Subcutaneous abdominal adipose tissue (tissue), 5 donors: ENCODE data around the gene WDR70.
"Not testable (repeated sequence)": the region's sequence is repeated elsewhere in the genome, so short reads cannot be mapped to it uniquely, and the experiment has no call there.

ENCODE experiments used
- H3K27ac ChIP-seq: one replicate; pipeline ENCODE4 v1.7.0; 2013; ENCODE audit warnings: low read depth, mild to moderate bottlenecking, inconsistent platforms, low read length, moderate library complexity
- H3K27me3 ChIP-seq, 5 donors: one replicate each; pipeline ENCODE4 v1.7.0; 2013; ENCODE audit warnings: low read length in 5 of 5, inconsistent platforms in 1 of 5; ENCODE audit not compliant: control insufficient read depth in 5 of 5, insufficient read depth in 4 of 5
- H3K36me3 ChIP-seq, 5 donors: one replicate each; pipeline ENCODE4 v1.7.0; 2013; ENCODE audit warnings: low read length in 5 of 5; ENCODE audit not compliant: control insufficient read depth in 5 of 5, insufficient read depth in 5 of 5
- H3K4me1 ChIP-seq, 5 donors: one replicate each; pipeline ENCODE4 v1.7.0; 2013; ENCODE audit warnings: low read length in 5 of 5, mild to moderate bottlenecking in 3 of 5, moderate library complexity in 1 of 5; ENCODE audit not compliant: control insufficient read depth in 5 of 5, insufficient read depth in 5 of 5
- H3K4me3 ChIP-seq, 5 donors: one replicate each; pipeline ENCODE4 v1.7.0; 2013; ENCODE audit warnings: low read length in 5 of 5, low read depth in 1 of 5
- H3K9ac ChIP-seq, 5 donors: one replicate each; pipeline ENCODE4 v1.7.0; 2013; ENCODE audit warnings: low read length in 5 of 5, mild to moderate bottlenecking in 4 of 5, moderate library complexity in 3 of 5
- H3K9me3 ChIP-seq, 5 donors: one replicate each; pipeline ENCODE4 v1.7.0; 2013; ENCODE audit warnings: low read length in 5 of 5; ENCODE audit not compliant: control insufficient read depth in 5 of 5
- donor health status: healthy.
- donor health status: healthy.
- donor health status: healthy.
- donor health status: healthy.
- donor health status: healthy.

The WDR70 gene

GRCh38 chr5:37506722-37507121 lies 127.6 kb downstream of the WDR70 start:
- no peak overlapping the region for H3K4me3 ChIP-seq
- no peaks in the 10 kb centered on the region for H3K4me1 ChIP-seq
- H3K27me3 ChIP-seq: no peaks in the 10 kb centered on the region
- H3K9ac ChIP-seq: no peak overlapping the region
- H3K27ac ChIP-seq: no peak overlapping the region
- H3K9me3 ChIP-seq: peaks cover 0 to 3% (median 0%) of the 10 kb centered on the region in 5 donors
- H3K36me3 ChIP-seq: peaks cover 3 to 12% (median 6%) of the 10 kb centered on the region in 5 donors

- Histone ChIP-seq H3K4me1 (no peaks in the 10 kb centered on the region), H3K36me3 (peaks cover 0 to 6% (median 3%) of the 10 kb centered on the region in 5 donors), H3K27me3 (no peaks in the 10 kb centered on the region), H3K9ac (no peak overlapping the region), H3K4me3 (no peak overlapping the region), H3K27ac (no peak overlapping the region), H3K9me3 (peaks cover 0 to 3% (median 0%) of the 10 kb centered on the region in 5 donors)
Observed at GRCh38 chr5:37511646-37512045, 132.5 kb downstream of the WDR70 start.

- Histone ChIP-seq H3K27me3 (no peaks in the 10 kb centered on the region), H3K36me3 (peaks cover 0 to 10% (median 3%) of the 10 kb centered on the region in 5 donors), H3K9ac (no peak overlapping the region), H3K4me3 (no peak overlapping the region), H3K27ac (no peak overlapping the region), H3K4me1 (no peaks in the 10 kb centered on the region), H3K9me3 (peaks cover 0 to 3% (median 0%) of the 10 kb centered on the region in 5 donors)
Observed at GRCh38 chr5:37514946-37515345, 135.8 kb downstream of the WDR70 start.

- H3K36me3 ChIP-seq: peaks cover 0 to 16% (median 6%) of the 10 kb centered on the region in 5 donors
- H3K27ac ChIP-seq: no peak overlapping the region
- no peaks in the 10 kb centered on the region for H3K4me1 ChIP-seq
- no peak overlapping the region for H3K4me3 ChIP-seq
- H3K9me3 ChIP-seq: peaks cover 0 to 3% (median 0%) of the 10 kb centered on the region in 5 donors
- H3K27me3 ChIP-seq: no peaks in the 10 kb centered on the region
- no peak overlapping the region for H3K9ac ChIP-seq
Observed at GRCh38 chr5:37517686-37518085, 138.6 kb downstream of the WDR70 start.

GRCh38 chr5:37518356-37518755 lies 139.2 kb downstream of the WDR70 start:
- not testable (repeated sequence) for H3K4me1 ChIP-seq, H3K27me3 ChIP-seq, H3K9me3 ChIP-seq, H3K27ac ChIP-seq, H3K9ac ChIP-seq, H3K4me3 ChIP-seq
- H3K36me3 ChIP-seq: peaks cover 0 to 12% (median 6%) of the 10 kb centered on the region in 5 donors

GRCh38 chr5:37519304-37519703 lies 140.2 kb downstream of the WDR70 start:
- peaks cover 0 to 12% (median 5%) of the 10 kb centered on the region in 5 donors for H3K36me3 ChIP-seq
- H3K4me1 ChIP-seq: no peaks in the 10 kb centered on the region
- no peaks in the 10 kb centered on the region for H3K27me3 ChIP-seq
- no peak overlapping the region for H3K9ac ChIP-seq
- no peak overlapping the region for H3K27ac ChIP-seq
- no peak overlapping the region for H3K4me3 ChIP-seq
- H3K9me3 ChIP-seq: peaks cover 0 to 3% (median 0%) of the 10 kb centered on the region in 5 donors

GRCh38 chr5:37519807-37520206 lies 140.7 kb downstream of the WDR70 start:
- Histone ChIP-seq H3K9me3 (peaks cover 0 to 3% (median 0%) of the 10 kb centered on the region in 5 donors), H3K27ac (no peak overlapping the region), H3K4me3 (no peak overlapping the region), H3K36me3 (peaks cover 0 to 12% (median 5%) of the 10 kb centered on the region in 5 donors), H3K4me1 (no peaks in the 10 kb centered on the region), H3K9ac (no peak overlapping the region), H3K27me3 (no peaks in the 10 kb centered on the region)

- Histone ChIP-seq H3K27ac (no peak overlapping the region), H3K27me3 (no peaks in the 10 kb centered on the region), H3K4me1 (no peaks in the 10 kb centered on the region), H3K9me3 (peaks cover 0 to 3% (median 0%) of the 10 kb centered on the region in 5 donors), H3K9ac (no peak overlapping the region), H3K4me3 (no peak overlapping the region), H3K36me3 (peaks cover 0 to 12% (median 5%) of the 10 kb centered on the region in 5 donors)
Observed at GRCh38 chr5:37520811-37521210, 141.7 kb downstream of the WDR70 start.

- no peaks in the 10 kb centered on the region for H3K4me1 ChIP-seq
- H3K9me3 ChIP-seq: no peaks in the 10 kb centered on the region
- H3K4me3 ChIP-seq: no peak overlapping the region
- H3K9ac ChIP-seq: no peak overlapping the region
- H3K36me3 ChIP-seq: peaks cover 0 to 12% (median 9%) of the 10 kb centered on the region in 5 donors
- no peak overlapping the region for H3K27ac ChIP-seq
- H3K27me3 ChIP-seq: no peaks in the 10 kb centered on the region
Observed at GRCh38 chr5:37532976-37533740, 154.0 kb downstream of the WDR70 start.

- H3K27ac ChIP-seq: no peak overlapping the region
- H3K36me3 ChIP-seq: peaks cover 1 to 12% (median 9%) of the 10 kb centered on the region in 5 donors
- H3K9ac ChIP-seq: no peak overlapping the region
- H3K4me3 ChIP-seq: no peak overlapping the region
- no peaks in the 10 kb centered on the region for H3K27me3 ChIP-seq
- H3K9me3 ChIP-seq: no peaks in the 10 kb centered on the region
- no peaks in the 10 kb centered on the region for H3K4me1 ChIP-seq
Observed at GRCh38 chr5:37533851-37534250, 154.7 kb downstream of the WDR70 start.
